Right kidney (tissue), 1 donor: ENCODE measurements around the gene CLASP2.
"Not testable (repeated sequence)": the region's sequence is repeated elsewhere in the genome, so short reads cannot be mapped to it uniquely, and the experiment has no call there.

Experiments
- DNase-seq: peaks from one replicate; pipeline ENCODE4 v3.0.0-alpha.2; 2016

The CLASP2 gene

GRCh38 chr3:33690341-33690740 lies 27.7 kb downstream of the CLASP2 start:
- no peak for DNase-seq

GRCh38 chr3:33687406-33688010 lies 30.5 kb downstream of the CLASP2 start:
- no peak for DNase-seq

DNA sequence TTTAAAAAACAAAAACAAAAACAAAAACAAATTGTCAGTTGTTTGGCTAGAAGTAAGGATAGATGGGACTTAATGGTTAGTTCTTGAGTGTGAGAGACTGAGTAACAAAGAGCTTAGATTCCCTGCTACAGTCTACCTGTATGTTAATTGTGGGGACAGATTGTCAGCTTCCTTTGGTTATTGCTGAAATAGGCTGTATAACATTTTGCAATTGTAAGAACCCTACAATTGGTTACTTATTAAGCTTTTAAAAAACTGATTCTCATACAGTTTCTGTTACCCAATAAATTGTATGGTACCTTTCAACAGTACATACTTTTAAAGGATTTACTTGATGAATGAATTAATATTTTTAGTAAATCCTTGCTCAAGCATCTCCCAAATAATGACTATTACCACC lies 35.3 kb downstream of the CLASP2 start:
- no peak for DNase-seq

- no peak for DNase-seq
Observed at GRCh38 chr3:33681667-33682066, 36.4 kb downstream of the CLASP2 start.

- no peak for DNase-seq
Observed at GRCh38 chr3:33678073-33678472, 40.0 kb downstream of the CLASP2 start.

GRCh38 chr3:33673436-33673835 lies 44.6 kb downstream of the CLASP2 start:
- not testable (repeated sequence) for DNase-seq

GRCh38 chr3:33668618-33669017 lies 49.4 kb downstream of the CLASP2 start:
- DNase-seq: no peak

- no peak for DNase-seq
Observed at GRCh38 chr3:33665294-33665693, 52.8 kb downstream of the CLASP2 start.

DNA sequence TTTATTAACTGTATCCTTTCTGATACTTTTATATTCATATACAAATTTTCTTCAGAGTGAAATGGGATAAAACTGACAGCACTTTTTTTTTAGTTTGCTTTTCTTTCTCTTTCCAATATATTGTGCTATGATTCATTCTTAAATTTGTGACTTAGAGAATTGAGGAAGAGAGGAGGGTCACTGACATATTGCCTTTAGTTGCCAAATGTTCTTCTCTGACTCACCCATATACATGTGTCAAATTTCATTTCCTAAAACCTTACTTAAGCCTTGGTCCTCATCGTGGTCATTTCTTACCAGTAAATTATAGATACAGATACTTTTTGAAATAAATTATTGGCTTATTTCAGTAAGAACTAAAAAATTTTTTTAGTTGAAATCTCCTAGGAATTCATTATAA lies 53.9 kb downstream of the CLASP2 start:
- no peak for DNase-seq

- no peak for DNase-seq
Observed at GRCh38 chr3:33663042-33663441, 55.0 kb downstream of the CLASP2 start.

DNA sequence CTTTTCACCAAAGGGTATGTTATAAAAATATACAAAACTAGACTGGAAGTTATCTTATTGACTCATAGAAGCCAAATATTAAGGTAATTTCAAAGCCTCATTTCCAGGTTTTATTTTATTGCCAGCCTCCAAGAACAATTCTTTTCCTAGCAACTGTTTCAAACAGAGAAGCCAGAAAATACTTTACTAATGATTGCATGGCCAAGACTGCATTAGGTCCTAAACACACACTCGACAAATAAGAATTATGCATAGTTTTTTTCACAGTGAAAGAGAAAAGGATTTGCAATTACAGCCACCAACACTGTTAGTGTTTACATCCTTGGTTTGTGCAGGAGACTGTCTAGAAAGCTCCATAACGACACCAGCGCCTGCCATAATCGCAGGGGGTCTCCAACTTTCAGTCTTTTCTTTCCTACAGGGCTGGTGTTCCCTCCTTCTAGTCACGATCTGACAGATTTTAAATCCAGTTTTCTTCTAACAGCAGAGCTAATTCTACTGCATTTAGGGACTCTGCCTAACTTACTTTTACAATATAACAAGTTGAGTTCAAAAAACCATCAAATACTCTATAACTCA lies 58.1 kb downstream of the CLASP2 start:
- DNase-seq: peak; percentile 26

DNA sequence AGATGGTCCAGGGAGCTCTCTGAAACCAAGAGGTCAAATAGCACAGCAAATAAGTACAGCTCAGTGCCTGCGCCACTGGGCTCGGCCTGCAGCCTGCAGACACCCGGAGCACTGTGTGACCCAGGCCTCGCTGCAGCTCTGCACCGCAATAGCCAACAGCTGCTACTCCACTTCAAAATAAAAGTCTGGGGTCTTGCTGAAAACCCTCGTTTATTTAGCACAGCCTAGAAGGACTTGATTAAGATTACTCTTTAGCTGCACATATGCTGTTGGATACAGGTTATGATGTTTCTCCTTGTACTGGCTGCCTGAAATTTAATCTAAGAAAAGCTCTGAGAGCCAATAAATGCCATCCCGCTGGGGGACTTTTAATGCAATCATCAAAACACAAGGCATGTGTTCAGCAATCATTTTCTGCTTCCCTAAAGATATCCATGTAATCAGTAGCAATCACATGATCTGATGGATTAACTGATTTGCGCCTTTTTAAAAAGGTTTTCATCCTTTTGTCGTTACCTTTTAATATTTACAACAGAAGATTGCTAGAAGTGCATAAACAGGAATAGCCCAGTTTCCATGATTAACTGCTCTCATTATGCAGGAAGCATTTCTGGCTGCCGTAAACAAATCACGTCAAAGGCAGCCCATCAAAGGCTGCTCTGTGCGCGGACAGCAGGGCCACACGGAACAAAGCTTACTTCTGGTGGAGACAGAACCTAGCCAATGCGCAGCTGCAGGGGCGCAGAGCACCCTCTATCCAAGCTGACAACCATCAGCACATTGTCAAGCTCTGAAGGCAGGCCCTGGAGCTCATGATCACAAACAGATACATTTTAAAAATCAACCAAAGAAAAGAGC lies 58.8 kb downstream of the CLASP2 start:
- DNase-seq: peak; percentile 80

- no peak for DNase-seq
Observed at GRCh38 chr3:33658621-33658990, 59.4 kb downstream of the CLASP2 start.

GRCh38 chr3:33658039-33658438 lies 60.0 kb downstream of the CLASP2 start:
- no peak for DNase-seq

- no peak for DNase-seq
Observed at GRCh38 chr3:33652736-33653135, 65.3 kb downstream of the CLASP2 start.

DNA sequence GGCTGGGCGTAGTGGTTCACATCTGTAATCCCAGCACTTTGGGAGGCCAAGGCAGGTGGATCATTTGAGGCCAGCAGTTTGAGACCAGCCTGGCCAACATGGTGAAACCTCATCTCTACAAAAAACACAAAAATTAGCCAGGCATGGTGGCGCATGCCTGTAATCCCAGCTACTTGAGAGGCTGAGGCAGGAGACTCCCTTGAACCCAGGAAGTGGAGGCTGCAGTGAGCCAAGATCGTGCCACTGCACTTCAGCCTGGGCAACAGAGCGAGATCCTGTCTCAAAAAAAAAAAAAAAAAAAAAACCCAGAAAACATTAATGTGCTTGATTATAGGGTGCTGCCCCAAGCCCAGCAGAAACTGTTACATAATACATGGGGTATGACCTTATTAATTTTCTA lies 67.0 kb downstream of the CLASP2 start:
- DNase-seq: not testable (repeated sequence)

DNA sequence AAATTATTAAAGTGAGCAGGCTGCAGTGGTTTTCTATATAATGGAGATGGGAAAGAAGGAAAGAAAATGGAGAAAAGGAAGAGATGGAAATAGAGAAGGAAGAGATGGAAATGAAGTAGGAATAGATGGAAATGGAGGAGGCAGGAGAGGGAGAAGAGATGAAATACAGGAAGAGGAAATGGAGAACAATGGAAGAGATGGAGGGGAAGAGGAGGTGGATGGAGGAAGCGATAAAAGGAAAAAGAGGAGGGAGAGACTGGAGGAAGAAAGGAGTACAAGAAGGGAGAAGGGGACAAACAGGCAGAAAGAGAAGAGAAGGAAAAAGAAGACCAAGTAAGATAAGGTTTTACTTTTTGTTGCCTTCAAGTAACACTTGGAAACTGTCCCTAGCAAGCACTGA lies 67.6 kb downstream of the CLASP2 start:
- no peak for DNase-seq

GRCh38 chr3:33648793-33649192 lies 69.3 kb downstream of the CLASP2 start:
- DNase-seq: no peak

- no peak for DNase-seq
Observed at GRCh38 chr3:33646406-33646805, 71.6 kb downstream of the CLASP2 start.

DNA sequence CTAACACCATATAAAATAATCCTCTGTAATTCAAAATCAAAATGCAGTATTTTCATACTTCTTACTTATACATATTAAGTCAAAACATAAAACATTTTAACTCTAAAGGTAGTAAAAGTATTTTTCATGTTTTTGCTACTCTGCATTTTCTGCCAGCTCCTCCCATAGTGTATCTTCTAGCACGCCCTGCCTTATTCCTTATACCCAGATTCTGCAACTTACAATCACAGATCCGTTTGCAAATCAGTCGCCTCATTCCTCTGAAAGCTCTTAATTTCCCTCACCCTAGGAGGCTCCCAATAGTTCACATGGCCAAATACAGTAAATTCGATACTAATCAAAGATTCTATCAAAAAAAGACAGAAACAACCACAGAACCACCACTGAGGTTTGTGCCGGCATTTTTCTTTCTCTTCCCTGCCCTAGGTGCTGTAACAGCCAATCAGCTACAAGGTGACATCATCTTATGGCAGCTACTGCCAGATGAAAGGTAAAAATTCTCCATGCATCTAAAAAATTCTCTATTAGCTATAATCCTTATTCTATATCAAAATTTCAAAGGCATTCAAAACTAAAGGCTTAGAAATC lies 72.9 kb downstream of the CLASP2 start:
- DNase-seq: peak; percentile 37

DNA sequence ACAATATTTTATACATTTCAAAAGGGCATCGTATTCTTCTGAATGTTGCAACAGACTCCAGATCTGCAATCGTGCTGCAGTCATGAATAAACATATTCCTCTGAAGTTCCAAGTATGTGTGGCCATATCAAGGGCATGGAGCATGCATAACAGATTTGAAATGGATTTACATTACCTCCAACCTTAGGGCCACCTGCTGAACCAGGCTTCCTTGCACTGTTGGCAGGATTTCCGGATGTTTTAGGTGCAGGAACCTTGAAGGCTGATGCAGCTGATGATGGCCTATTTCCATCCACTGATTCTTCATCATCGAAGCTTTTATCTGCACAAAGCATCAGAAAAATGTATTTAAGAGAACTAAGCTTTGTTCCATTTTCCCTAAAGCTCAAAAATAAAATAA lies 73.5 kb downstream of the CLASP2 start:
- no peak for DNase-seq

- DNase-seq: no peak
Observed at GRCh38 chr3:33642806-33643205, 75.2 kb downstream of the CLASP2 start.

GRCh38 chr3:33639889-33640288 lies 78.2 kb downstream of the CLASP2 start:
- DNase-seq: no peak
